OCI-LY1 (cell line): ENCODE data around the gene TLCD2.

Source experiments
- EZH2 ChIP-seq: fragments of 200-600 bp; sonication (generic), shearing (Covaris generic); IDR thresholded peaks from 2 replicates; pipeline ENCODE4 v1.8.0; 2017; ENCODE audit warnings: borderline replicate concordance, mixed run types, mild to moderate bottlenecking, antibody characterized with exemption, low read length, moderate library complexity, mixed read lengths
- TF ChIP-seq, protein P1 (sequence below): fragments of 200-600 bp; sonication (generic), shearing (Covaris generic); IDR thresholded peaks from 2 replicates; pipeline ENCODE4 v1.5.1; 2017; ENCODE audit warnings: mild to moderate bottlenecking, antibody characterized with exemption, low read length, moderate library complexity, mixed read lengths

DNA sequence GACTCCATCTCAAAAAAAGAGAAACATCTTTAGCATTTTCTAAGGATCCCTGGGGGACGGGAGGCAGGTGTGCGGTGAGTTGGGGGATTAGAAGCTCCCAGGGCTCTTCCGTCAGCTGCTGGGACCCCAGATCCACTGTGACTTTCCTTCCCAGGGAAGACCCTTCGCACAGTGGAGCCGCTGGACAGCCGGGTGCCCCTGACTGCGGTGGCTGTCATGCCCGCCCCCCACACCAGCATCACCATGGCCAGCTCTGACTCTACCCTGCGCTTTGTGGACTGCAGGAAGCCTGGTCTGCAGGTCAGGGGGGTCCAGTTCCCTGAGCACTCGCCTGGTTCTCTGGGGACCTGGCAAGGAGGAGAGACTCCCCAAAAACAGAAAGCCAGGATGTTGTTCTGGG is 25.2 kb upstream of the TLCD2 start:
- TF ChIP-seq, protein P1, sequence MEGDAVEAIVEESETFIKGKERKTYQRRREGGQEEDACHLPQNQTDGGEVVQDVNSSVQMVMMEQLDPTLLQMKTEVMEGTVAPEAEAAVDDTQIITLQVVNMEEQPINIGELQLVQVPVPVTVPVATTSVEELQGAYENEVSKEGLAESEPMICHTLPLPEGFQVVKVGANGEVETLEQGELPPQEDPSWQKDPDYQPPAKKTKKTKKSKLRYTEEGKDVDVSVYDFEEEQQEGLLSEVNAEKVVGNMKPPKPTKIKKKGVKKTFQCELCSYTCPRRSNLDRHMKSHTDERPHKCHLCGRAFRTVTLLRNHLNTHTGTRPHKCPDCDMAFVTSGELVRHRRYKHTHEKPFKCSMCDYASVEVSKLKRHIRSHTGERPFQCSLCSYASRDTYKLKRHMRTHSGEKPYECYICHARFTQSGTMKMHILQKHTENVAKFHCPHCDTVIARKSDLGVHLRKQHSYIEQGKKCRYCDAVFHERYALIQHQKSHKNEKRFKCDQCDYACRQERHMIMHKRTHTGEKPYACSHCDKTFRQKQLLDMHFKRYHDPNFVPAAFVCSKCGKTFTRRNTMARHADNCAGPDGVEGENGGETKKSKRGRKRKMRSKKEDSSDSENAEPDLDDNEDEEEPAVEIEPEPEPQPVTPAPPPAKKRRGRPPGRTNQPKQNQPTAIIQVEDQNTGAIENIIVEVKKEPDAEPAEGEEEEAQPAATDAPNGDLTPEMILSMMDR: no peak
- no peak for TF ChIP-seq EZH2
